Psoas muscle (tissue), 8 donors: ENCODE results near the gene KNL1. TPM values are rescaled to one million over a fixed set of nuclear protein-coding genes. Genes with fewer than 3 reads are reported as not detected.

ENCODE experiments used
- ATAC-seq, 4 donors: fragments of 200-7000 bp; cut with Tn5 transposase; one replicate each; pipeline ENCODE4 v1.9.1; 2020; ENCODE audit warnings: moderate library complexity in 3 of 4, mild to moderate bottlenecking in 2 of 4
- DNase-seq, 2 donors: peaks; one replicate each; pipeline ENCODE4 v3.0.0-alpha.2; 2020
- H3K27ac ChIP-seq: fragments of 200-600 bp; one replicate; pipeline ENCODE4 v1.8.0; 2022
- H3K27me3 ChIP-seq, 3 donors: fragments of 200-600 bp in 1 of 3; one replicate each; pipeline versions ENCODE4 v1.6.1 to v1.8.0; 2013 to 2022; ENCODE audit warnings: low read length in 2 of 3, mild to moderate bottlenecking in 2 of 3, moderate library complexity in 1 of 3; ENCODE audit not compliant: insufficient read depth in 3 of 3
- H3K36me3 ChIP-seq, 2 donors: fragments of 200-600 bp in 1 of 2; one replicate each; pipeline versions ENCODE4 v1.6.1 to v1.8.0; 2013 to 2022; ENCODE audit warnings: low read depth in 1 of 2, mild to moderate bottlenecking in 1 of 2, moderate library complexity in 1 of 2; ENCODE audit not compliant: insufficient read depth in 1 of 2
- H3K4me1 ChIP-seq: fragments of 200-600 bp; one replicate; pipeline ENCODE4 v1.8.0; 2022
- H3K4me3 ChIP-seq: fragments of 200-600 bp; one replicate; pipeline ENCODE4 v1.8.0; 2022; ENCODE audit warnings: mild to moderate bottlenecking
- H3K9me3 ChIP-seq: fragments of 200-600 bp; one replicate; pipeline ENCODE4 v1.8.0; 2022
- CTCF ChIP-seq: fragments of 200-600 bp; IDR thresholded peaks from one replicate; pipeline ENCODE4 v1.8.0; 2022; ENCODE audit warnings: antibody characterized with exemption
- WGBS, 3 donors: extraction: QIAGEN DNeasy Blood & Tissue Kit; methylation state at CpG; one replicate each; pipeline versions ENCODE4 v1.1.6 to v1.1.7; 2013; 5-methylcytosine and 5-hydroxymethylcytosine counted together
- intact Hi-C, 2 donors: fragments of 100-400 bp; cut with DNase I; formaldehyde crosslinking; loops; one replicate each; pipeline versions ENCODE4 v1.11.0 to v1.14.2; 2022
- long read RNA-seq, 2 donors: library from polyadenylated mRNA; unstranded; transcript quantifications; one replicate each; pipeline ENCODE4 v2.0.0, GENCODE V29; 2021
- polyA plus RNA-seq, 3 donors: library from polyadenylated mRNA; stranded (reverse); fragments of 200-250 nt; gene quantifications; one replicate each; pipeline ENCODE4 v1.2.3, GENCODE V29; 2013
- total RNA-seq, 4 donors: library from RNA; stranded (reverse); fragmentation: NEBNext Ultra II Directional in 2 of 4; extraction: Animal tissue kit (Norgen Biotek cat#: 25700) in 2 of 4; gene quantifications; one replicate each; pipeline versions ENCODE4 v1.2.1 to v1.2.4, GENCODE V29; 2021 to 2023
- donor health status: healthy with polysubstance abuse.
- donor health status: DM: no; HTN: no; CAD: no; lungs with moderate emphysema.
- donor health status: Bipolar disorder and iron deficiency.
- donor health status: healthy.
- donor health status: DM: yes; HTN: yes; CAD: no.
- donor health status: DM: no; HTN: no; CAD: no.
- donor health status: DM: no; HTN: no; CAD: no.
- donor health status: DM: yes; HTN: yes; CAD: no.

The KNL1 gene, protein sequence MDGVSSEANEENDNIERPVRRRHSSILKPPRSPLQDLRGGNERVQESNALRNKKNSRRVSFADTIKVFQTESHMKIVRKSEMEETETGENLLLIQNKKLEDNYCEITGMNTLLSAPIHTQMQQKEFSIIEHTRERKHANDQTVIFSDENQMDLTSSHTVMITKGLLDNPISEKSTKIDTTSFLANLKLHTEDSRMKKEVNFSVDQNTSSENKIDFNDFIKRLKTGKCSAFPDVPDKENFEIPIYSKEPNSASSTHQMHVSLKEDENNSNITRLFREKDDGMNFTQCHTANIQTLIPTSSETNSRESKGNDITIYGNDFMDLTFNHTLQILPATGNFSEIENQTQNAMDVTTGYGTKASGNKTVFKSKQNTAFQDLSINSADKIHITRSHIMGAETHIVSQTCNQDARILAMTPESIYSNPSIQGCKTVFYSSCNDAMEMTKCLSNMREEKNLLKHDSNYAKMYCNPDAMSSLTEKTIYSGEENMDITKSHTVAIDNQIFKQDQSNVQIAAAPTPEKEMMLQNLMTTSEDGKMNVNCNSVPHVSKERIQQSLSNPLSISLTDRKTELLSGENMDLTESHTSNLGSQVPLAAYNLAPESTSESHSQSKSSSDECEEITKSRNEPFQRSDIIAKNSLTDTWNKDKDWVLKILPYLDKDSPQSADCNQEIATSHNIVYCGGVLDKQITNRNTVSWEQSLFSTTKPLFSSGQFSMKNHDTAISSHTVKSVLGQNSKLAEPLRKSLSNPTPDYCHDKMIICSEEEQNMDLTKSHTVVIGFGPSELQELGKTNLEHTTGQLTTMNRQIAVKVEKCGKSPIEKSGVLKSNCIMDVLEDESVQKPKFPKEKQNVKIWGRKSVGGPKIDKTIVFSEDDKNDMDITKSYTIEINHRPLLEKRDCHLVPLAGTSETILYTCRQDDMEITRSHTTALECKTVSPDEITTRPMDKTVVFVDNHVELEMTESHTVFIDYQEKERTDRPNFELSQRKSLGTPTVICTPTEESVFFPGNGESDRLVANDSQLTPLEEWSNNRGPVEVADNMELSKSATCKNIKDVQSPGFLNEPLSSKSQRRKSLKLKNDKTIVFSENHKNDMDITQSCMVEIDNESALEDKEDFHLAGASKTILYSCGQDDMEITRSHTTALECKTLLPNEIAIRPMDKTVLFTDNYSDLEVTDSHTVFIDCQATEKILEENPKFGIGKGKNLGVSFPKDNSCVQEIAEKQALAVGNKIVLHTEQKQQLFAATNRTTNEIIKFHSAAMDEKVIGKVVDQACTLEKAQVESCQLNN (N-terminal part only)
- total RNA-seq (under 1 TPM in 3 of 4 donors, not detected in 1; 0.04 to 0.50 (median 0.49) TPM), polyA plus RNA-seq (under 1 TPM in 2 of 3 donors, not detected in 1; 0.03 to 0.18 TPM)
- long read RNA-seq, donor 1, result 0 reads
- long read RNA-seq, donor 2, result 0 reads

DNA sequence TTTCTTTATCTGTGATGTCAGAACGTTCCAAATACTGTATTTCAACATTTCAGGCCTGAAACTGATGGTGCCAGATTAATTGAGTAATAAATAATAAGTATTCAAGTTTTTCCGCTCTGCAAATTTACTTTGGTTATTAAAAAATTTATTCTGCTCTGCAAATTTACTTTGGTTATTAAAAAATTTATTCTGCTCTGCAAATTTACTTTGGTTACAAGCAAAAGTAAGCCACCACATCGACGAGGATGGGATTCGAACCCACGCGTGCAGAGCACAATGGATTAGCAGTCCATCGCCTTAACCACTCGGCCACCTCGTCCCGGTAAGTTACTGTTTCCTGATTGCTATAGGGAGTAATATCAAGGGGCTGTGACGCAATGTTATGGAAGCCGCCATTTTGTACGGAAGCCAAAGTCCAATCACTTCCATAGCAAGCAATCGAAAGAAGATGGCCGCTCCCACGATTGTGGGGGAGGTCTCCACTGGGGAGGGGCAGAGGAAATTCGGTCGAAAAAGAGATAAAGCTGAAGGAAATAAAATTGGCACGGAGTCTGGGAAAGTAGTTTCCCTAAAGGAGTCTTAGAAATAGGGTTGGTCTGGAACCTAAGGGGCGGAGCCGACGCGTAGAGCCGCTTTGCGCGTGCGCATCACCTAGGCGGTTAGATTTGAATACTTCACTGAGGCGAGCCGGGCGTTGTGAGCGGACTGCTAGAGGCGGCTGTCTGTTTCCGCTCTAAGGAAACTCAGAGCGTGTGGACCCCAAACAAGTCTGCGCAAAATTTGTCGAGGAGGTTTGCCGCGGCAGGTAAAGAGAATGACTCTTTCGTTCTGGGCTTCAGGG is at the start of gene KNL1:
TSS of gene KNL1 (plus strand) at position 662 of the 841 bp plus-strand sequence. CDS start 8,683 bp downstream, outside the sequence.
- intact Hi-C loops, result loop anchor here (5.0 to 10.0 kb wide), 2 partner anchors 69 to 298 kb away; partner anchors contain the start of gene VPS18 (in 1 of the 2)
- peak; percentile 84 to 92 for DNase-seq
- H3K27ac ChIP-seq, result peak within 1 kb of the TSS; percentile 91
- 2 to 3% (median 2%) methylated on average over 41 of the region's 41 CpGs for WGBS, 3 donors
- TF ChIP-seq CTCF, result no peak
- H3K36me3 ChIP-seq, result no peaks in the 10 kb centered on the region
- H3K4me1 ChIP-seq, result no peaks in the 10 kb centered on the region
- peak; percentile 92 to 96 (median 94) for ATAC-seq
- peaks cover 0 to 4% (median 0%) of the 10 kb centered on the region in 3 donors for H3K27me3 ChIP-seq
- peak within 1 kb of the TSS; percentile 73 for H3K4me3 ChIP-seq
- no peaks in the 10 kb centered on the region for H3K9me3 ChIP-seq

- Histone ChIP-seq H3K27me3 (no peaks in the 10 kb centered on the region), H3K36me3 (no peaks in the 10 kb centered on the region), H3K27ac (no peak overlapping the region), H3K4me3 (no peak overlapping the region), H3K4me1 (peaks cover 29% of the 10 kb centered on the region), H3K9me3 (no peaks in the 10 kb centered on the region)
- no peak for TF ChIP-seq CTCF
- no peak for ATAC-seq
- DNase-seq, result no peak
- 46 to 88% (median 73%) methylated on average over 1 of the region's 1 CpG for WGBS, 3 donors
- intact Hi-C loops, result no loop called here
Measured at GRCh38 chr15:40545457-40545856, 48.6 kb upstream of the KNL1 start.

DNA sequence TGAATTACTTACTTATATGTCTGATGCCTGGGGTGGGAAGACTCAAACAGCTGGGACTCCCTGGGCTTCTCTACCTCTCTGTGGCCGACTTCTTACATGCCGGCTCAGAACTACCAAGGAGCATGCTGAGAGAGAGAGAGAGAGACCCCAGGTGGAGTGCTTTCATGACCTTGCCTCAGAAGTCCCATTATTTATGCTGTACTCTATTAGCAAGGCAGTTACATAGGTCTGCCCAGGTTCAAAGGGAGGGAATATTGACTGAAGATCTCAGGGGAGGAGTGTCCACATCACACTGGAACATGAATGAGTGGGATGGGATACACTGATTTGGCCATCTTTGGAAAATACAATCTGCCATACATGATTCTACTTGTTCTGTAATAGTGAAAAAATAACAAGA is 45.4 kb upstream of the KNL1 start:
- DNase-seq (no peak), ATAC-seq (no peak)
- no peaks in the 10 kb centered on the region for H3K27me3 ChIP-seq
- H3K27ac ChIP-seq, result peak overlapping the region; percentile 86
- 85 to 95% (median 90%) methylated on average over 2 of the region's 2 CpGs for WGBS, 3 donors
- TF ChIP-seq CTCF, result no peak
- no peak overlapping the region for H3K4me3 ChIP-seq
- H3K4me1 ChIP-seq, result peaks cover 42% of the 10 kb centered on the region
- intact Hi-C loops, result no loop called here
- peaks cover 0 to 18% of the 10 kb centered on the region in 2 donors for H3K36me3 ChIP-seq
- no peaks in the 10 kb centered on the region for H3K9me3 ChIP-seq
